HG02884 (cell line): ENCODE measurements around the gene AATF.

ENCODE experiments used
- ATAC-seq: cut with Tn5 transposase; IDR thresholded peaks from one replicate; pipeline ENCODE4 v1.9.1; 2021; ENCODE audit warnings: mild to moderate bottlenecking, moderate library complexity; ENCODE audit not compliant: unreplicated experiment

The AATF gene

DNA sequence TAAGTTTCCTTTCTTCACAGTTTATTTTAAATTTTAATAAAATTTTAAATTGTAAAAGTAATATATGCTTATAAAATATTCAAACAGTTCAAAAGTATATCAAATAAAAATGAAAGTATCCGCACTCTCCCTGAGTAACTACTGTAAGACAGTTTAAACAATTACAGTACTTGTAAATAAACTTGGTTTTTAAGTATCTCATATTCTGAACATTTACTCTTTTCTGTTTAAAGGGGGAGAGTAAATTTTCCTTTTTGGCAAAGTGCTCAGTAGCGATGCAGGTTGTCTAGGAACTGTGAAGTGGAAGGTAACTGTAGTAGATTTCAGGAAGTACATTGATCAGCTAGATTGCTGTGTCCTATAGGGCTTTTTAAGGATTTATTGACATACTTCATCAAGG, 28.8 kb downstream of the AATF start:
- no peak for ATAC-seq

GRCh38 chr17:36978810-36979564, 30.2 kb downstream of the AATF start:
- no peak for ATAC-seq

GRCh38 chr17:36979565-36979941, 30.8 kb downstream of the AATF start:
- ATAC-seq = no peak

DNA sequence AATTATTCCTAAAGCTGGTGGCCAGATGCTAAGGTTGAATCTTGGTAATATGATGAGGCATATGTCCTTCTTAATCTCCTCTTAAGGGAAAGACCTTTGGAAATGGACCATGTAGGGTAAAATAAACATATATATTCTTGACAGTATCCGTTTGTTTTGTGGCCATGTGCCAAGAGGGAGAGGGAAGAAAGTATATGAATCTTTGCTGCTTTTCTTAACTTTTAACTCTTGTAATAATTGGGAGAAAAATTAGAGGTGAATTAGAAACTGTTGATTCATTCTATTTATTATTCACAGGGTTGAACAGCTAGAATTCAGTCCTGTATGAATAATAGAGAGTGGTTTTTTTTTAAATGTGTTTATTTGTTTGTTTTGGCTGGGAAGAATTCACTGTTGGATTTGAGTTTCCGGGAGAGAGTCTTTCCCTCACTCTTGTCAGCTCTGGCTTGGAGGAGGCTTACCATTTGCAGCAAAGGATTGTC, 31.6 kb downstream of the AATF start:
- ATAC-seq = no peak

- ATAC-seq = no peak
Observed at GRCh38 chr17:36983618-36984017, 34.9 kb downstream of the AATF start.

- ATAC-seq = no peak
Observed at GRCh38 chr17:36989173-36989572, 40.4 kb downstream of the AATF start.

DNA sequence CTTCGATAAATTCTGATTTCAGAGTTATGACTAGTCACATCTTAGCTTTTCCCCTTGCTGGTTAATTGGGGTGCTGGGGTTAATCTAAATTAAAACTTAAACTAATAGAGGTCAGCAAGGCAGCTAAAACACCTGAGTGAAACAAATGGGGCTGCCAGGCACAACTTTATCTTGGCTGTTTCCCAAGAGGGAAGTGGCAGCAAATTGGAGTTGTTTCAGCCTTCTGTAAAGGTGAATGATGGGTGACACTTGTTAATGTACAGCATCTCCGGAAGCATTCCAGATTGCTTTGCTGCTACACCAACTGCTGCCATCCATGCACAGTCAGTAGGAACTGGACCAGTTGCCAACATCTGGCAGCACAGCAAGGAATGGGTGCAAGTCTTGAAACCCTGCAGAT, 43.9 kb downstream of the AATF start:
- ATAC-seq = no peak

DNA sequence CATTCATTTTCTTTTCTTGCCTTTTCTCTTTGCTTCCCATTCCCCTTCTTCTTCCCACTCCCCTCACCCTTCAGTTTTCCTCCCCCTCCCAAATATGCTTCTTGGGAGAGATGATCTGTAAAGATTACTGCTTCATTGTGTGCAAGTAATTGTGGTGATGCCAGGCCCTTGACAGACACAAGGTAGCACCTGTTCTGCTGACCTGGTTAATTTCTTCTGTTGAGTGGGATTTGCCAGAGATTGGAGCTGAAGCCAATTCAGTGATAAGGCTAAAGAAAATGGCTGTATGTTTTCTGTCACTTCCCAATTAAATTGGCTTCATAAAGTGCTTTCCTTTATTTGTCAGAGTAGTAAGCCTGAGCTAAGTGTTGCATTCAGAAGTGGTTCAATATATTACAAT, 44.5 kb downstream of the AATF start:
- ATAC-seq = no peak

- ATAC-seq = no peak
Observed at GRCh38 chr17:36994438-36994837, 45.7 kb downstream of the AATF start.

DNA sequence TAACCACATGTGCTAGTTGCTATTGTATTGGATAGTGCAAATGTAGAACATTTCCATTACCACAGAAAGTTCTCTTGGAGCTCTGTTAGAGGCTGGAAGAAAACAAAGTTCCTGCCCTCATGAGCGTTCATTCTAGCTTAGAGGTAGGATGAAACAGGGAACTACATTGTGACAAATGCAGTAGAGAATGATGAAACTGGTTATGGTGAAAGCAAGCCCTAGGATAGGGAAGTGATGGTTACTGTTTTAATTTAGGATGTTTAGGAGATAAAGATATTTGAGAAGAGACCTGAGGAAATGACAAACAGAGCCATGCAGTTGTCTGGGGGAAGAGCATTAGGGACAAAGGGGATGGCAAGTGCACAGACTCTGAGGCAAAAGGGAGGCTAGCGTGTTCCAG, 50.7 kb downstream of the AATF start:
- no peak for ATAC-seq

GRCh38 chr17:37016780-37017179, 68.0 kb downstream of the AATF start:
- no peak for ATAC-seq

GRCh38 chr17:37017404-37017803, 68.7 kb downstream of the AATF start:
- no peak for ATAC-seq

- ATAC-seq = no peak
Observed at GRCh38 chr17:37019117-37019740, 70.5 kb downstream of the AATF start.

DNA sequence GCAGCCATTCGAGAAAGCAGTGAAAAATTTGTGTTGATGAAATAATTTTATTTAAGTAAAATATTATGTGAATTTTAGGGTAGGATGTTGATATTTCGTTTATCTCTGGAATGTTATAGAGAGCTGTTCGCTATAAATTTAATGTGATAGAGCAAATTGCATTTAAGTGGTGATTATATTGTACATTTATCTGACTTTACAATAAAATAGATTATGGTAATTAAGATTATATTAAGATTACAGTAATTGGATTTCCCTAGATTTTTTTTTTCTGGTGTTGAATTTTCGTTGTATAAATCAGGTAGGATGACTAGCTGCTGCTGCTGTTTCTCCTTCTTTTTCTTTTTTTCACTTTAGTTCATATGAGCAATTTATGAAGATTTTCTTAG, 71.0 kb downstream of the AATF start:
- ATAC-seq = no peak

DNA sequence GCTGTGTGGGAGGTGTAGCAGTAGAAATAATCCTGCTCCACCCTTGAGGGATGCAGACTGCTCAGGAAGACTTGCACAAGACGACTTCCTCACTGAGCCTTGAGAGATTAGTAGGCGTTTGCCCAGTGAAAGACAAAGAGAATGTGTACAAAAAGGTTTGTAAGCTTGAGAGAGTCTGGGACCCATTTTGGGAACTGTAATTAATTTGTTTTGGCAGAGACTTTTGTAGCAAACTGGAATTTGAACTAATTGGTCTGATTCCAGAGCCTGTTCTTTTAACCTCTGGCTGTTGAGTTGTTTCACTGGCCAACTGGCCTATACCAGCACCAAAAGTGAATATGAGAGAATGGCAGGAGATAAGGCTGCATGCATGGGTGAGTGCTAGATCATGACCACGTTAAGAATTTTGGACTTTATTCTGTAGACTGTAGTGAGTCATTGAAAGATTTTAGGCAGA, 75.5 kb downstream of the AATF start:
- no peak for ATAC-seq

GRCh38 chr17:37025238-37025637, 76.5 kb downstream of the AATF start:
- ATAC-seq = no peak

GRCh38 chr17:37025847-37026530, 77.2 kb downstream of the AATF start:
- no peak for ATAC-seq

- no peak for ATAC-seq
Observed at GRCh38 chr17:37026531-37026869, 77.7 kb downstream of the AATF start.

- no peak for ATAC-seq
Observed at GRCh38 chr17:37028040-37028439, 79.3 kb downstream of the AATF start.

DNA sequence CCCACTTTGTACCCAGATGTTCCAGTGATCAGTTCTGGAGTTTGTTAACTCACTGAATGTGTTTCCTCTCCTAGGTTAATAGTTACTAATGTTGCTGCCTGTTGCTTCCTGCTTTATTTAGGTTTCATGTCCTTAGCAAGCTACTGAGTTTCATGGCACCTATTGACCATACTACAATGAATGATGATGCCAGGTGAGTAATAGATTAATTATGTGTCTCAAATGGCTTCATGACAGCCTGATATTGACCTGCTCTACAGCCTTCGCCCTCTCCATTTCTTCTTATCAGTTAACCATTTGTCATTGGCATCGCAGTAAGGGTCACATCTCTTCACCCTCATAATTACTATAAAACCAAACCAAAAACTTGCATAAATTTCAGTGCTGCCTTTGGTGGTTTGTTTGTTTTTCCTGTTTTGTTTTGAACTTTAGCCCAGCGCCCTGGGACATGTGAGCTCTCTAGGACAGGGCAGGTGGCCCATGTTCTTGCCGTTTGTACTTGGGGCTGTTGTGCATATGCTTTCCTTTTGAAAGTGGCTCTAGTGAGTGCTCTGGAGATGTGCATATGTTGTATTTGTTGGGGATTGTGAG, 82.8 kb downstream of the AATF start:
- no peak for ATAC-seq

GRCh38 chr17:37037590-37038155, 88.9 kb downstream of the AATF start:
- ATAC-seq = no peak
